OCI-LY7 (cell line): ENCODE results near the gene KDM4B.

ENCODE experiments used
- EZH2phosphoT487 ChIP-seq: fragments of 200-600 bp; sonication (generic); IDR thresholded peaks from 2 replicates; pipeline ENCODE4 v1.6.1; 2018; ENCODE audit warnings: low read depth, borderline replicate concordance, mild to moderate bottlenecking, mixed run types, antibody characterized with exemption, low read length, moderate library complexity, mixed read lengths
- TF ChIP-seq, protein P1 (sequence below): fragments of 200-600 bp; sonication (generic); conservative IDR thresholded peaks from 2 replicates; pipeline ENCODE4 v1.5.1; 2014; ENCODE audit warnings: mild to moderate bottlenecking, antibody characterized with exemption, low read length, moderate library complexity, mixed read lengths

DNA sequence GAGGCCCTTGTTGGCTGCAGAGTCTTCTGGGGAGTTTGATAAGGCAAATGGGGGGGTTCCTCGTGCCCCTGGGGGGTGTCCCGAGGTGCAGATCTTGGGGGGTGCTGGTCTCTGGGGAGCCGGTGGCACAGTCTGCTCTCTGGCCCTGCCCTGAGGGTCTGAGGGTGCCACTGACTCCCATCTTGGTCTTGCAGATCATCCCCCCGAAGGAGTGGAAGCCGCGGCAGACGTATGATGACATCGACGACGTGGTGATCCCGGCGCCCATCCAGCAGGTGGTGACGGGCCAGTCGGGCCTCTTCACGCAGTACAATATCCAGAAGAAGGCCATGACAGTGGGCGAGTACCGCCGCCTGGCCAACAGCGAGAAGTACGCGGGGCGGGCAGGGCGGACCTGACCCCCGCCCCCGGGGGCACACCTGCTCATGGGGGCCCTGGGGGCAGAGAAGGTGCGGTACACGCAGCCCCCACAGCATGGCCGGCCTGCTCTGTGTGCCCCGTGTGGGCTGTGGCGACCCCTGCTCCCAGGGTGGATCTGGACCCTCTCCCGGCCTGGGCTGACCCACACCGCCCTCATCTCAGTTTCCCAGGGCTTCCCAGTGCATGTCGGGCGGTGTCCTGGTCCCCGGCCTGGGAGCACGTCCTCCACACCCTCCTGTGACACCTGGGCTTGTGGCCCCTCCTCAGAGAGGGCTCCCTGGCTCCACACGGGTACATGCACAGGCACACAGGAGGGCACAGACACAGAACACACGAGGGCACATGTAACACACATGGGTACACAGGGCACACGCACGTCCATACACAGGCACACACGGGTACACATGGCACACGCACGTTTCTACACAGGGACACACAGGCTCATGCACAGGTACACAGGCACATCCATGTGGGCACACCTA is 71.0 kb downstream of the KDM4B start:
- TF ChIP-seq, protein P1, sequence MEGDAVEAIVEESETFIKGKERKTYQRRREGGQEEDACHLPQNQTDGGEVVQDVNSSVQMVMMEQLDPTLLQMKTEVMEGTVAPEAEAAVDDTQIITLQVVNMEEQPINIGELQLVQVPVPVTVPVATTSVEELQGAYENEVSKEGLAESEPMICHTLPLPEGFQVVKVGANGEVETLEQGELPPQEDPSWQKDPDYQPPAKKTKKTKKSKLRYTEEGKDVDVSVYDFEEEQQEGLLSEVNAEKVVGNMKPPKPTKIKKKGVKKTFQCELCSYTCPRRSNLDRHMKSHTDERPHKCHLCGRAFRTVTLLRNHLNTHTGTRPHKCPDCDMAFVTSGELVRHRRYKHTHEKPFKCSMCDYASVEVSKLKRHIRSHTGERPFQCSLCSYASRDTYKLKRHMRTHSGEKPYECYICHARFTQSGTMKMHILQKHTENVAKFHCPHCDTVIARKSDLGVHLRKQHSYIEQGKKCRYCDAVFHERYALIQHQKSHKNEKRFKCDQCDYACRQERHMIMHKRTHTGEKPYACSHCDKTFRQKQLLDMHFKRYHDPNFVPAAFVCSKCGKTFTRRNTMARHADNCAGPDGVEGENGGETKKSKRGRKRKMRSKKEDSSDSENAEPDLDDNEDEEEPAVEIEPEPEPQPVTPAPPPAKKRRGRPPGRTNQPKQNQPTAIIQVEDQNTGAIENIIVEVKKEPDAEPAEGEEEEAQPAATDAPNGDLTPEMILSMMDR, result no peak
- TF ChIP-seq EZH2phosphoT487, result no peak
